Cardiac septum (tissue), 1 donor: ENCODE data around the gene METTL3. TPM values are rescaled to one million over a fixed set of nuclear protein-coding genes. Genes with fewer than 3 reads are reported as not detected.

Experiments
- DNase-seq: peaks from one replicate; pipeline ENCODE4 v3.0.0-alpha.2; 2020; ENCODE audit warnings: low spot score
- intact Hi-C: fragments of 100-400 bp; cut with DNase I; formaldehyde crosslinking; loops from one replicate; pipeline ENCODE4 v1.14.0; 2022
- total RNA-seq: library from RNA; stranded (reverse); fragmentation: NEBNext Ultra II Directional; extraction: Animal tissue kit (Norgen Biotek cat#: 25700); gene quantifications from one replicate; pipeline ENCODE4 v1.2.1, GENCODE V29; 2021
- donor health status: DM: no; HTN: no; CAD: no.

The METTL3 gene
- total RNA-seq, 1 donor from 2014 or later = 28.1 TPM

DNA sequence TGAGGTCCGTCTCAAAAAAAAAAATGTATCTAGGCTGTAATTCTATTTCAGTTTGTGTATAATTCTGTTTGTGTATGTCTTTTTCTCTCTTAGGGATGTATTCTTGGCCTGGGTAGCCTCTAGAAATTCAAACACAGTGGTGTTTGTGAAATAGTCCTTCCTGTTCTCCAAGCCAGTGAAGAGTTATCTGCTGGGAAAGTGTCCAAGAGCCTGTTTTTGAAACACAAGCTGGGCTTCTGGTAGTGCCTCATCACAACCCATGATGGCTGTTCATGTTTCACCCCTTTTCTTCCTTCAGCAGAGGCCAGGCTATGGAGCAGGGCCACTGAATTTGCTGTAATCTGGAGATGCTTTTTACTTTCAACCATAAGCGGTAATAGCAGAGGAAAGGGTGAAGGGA is 14.7 kb downstream of the METTL3 start:
- intact Hi-C loops = no loop called here
- no peak for DNase-seq

GRCh38 chr14:21494902-21495762 is 16.0 kb downstream of the METTL3 start:
- no peak for DNase-seq
- intact Hi-C loops = no loop called here

- no peak for DNase-seq
- intact Hi-C loops = no loop called here
Observed at GRCh38 chr14:21486640-21487087, 24.5 kb downstream of the METTL3 start.

- intact Hi-C loops = loop anchor here (1.0 to 5.0 kb wide), 2 partner anchors 21 to 35 kb away; partner anchors contain the start of genes CHD8 and METTL3
- peak; percentile 98 for DNase-seq
Observed at GRCh38 chr14:21476925-21477681, 34.0 kb downstream of the METTL3 start, which contains the start of the genes RAB2B and TOX4. TSS of gene RAB2B (minus strand) at chr14:21476959. CDS start at chr14:21476872, 87 bp downstream. TSS of gene TOX4 (plus strand) at chr14:21477195. CDS start at chr14:21477279, 84 bp downstream.

GRCh38 chr14:21476523-21476924 is 34.6 kb downstream of the METTL3 start:
- intact Hi-C loops = loop anchor here (5.0 kb wide), 1 partner anchor 36 kb away; the partner anchor contains the start of gene METTL3
- DNase-seq = peak; percentile 93

GRCh38 chr14:21475767-21476522 is 35.2 kb downstream of the METTL3 start:
- intact Hi-C loops = loop anchor here (5.0 kb wide), 1 partner anchor 36 kb away; the partner anchor contains the start of gene METTL3

DNA sequence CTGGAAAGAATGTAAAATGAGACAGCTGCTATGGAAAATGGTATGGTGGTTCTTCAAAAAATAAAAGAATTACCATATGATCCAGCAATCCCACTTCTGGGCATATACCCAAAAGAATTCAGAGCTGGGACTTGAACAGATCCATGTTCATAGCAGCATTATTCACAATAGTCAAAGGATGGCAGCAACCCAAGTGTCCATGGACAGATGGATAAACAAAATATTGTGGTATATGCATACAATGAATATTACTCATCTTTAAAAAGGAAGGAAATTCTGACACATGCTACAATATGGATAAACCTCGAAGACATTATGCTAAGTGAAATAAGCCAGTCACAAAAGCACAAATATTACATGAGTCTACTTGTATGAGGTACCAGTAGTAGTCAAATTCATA is 43.5 kb downstream of the METTL3 start:
- DNase-seq = no peak
- intact Hi-C loops = no loop called here

More at GRCh38 chr14:21475767-21476522, 35.2 kb downstream of the METTL3 start:
- DNase-seq = no peak

- intact Hi-C loops = loop anchor here (1.0 to 2.0 kb wide), 4 partner anchors 19 to 101 kb away; partner anchors contain the start of genes SUPT16H and TOX4
- peak; percentile 100 for DNase-seq
Observed at GRCh38 chr14:21455912-21456667, 55.0 kb downstream of the METTL3 start, which contains the start of gene CHD8. TSS of gene CHD8 (minus strand) at chr14:21456123. CDS start at chr14:21431643, 24,480 bp downstream.

GRCh38 chr14:21455592-21455911 is 55.6 kb downstream of the METTL3 start:
- no peak for DNase-seq
- intact Hi-C loops = no loop called here

DNA sequence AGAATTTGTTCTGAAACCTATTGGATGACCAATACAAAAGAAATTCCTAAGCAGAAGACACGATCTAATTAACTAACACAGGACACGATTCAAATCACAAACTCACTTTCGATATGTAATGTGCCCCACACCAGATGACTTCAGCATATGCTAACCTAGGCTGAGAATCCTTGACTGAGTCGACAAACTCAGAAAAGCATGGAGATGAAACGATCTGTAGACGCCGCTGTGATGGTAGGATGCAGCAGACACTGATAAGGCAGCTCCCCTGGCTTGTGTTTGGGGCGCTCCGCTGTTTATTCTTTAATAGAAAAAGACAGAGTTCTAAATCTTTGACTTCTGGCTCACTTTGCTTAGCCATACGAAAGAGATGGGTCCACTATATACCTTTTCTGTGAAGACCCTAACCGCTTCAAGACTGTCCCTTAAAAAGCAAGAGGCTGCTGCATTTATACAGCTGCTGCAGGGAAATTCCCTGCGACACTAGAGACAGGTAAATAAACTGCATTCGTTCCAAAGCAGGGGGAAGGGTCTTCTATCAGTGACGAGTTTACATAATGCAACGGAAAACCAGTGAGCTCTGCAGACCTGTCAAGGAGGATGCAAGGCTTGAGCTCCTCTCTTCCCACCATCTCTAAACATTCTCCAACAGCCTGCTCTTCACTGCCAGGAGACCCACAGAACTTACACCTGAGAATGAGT is 56.1 kb downstream of the METTL3 start:
- intact Hi-C loops = no loop called here
- DNase-seq = no peak

DNA sequence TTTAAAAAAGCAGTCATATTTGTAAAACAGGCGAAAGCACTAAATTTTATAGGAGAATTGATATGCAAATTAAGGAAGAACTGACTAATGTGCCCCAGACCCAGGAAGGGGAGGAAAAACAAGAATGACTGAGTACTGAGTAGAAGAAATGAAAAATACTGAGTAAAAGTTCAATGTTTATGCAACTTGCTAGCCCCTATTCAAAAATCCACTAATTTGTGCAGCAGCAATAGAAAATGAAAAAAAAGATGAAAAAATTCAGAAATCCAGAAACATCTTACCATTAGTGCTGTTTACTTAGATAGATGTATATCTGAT is 61.3 kb downstream of the METTL3 start:
- intact Hi-C loops = no loop called here
- no peak for DNase-seq

Other genes with a start within 250 kb of the METTL3 start
- 260 TPM for gene HNRNPC, start 241.9 kb downstream of the METTL3 start, total RNA-seq
- not detected for gene RPGRIP1, start 231.3 kb downstream of the METTL3 start, total RNA-seq
- gene SUPT16H, start 127.3 kb downstream of the METTL3 start, total RNA-seq = 31.7 TPM
- 38.3 TPM for gene CHD8, start 55.2 kb downstream of the METTL3 start, total RNA-seq
- 22.6 TPM for gene RAB2B, start 34.4 kb downstream of the METTL3 start, total RNA-seq
- gene TOX4, start 34.1 kb downstream of the METTL3 start, total RNA-seq = 75.2 TPM
- 2.6 TPM for gene SALL2, start 15.0 kb upstream of the METTL3 start, total RNA-seq
- not detected for gene OR10G3, start 68.7 kb upstream of the METTL3 start, total RNA-seq
- gene OR10G2, start 123.6 kb upstream of the METTL3 start, total RNA-seq = not detected
- gene OR4E2, start 142.5 kb upstream of the METTL3 start, total RNA-seq = not detected
- gene OR4E1, start 162.5 kb upstream of the METTL3 start, total RNA-seq = not detected